AG09319 (cell line): ENCODE results near the gene CCNL2.

Experiments
- DNase-seq: peaks from one replicate; pipeline ENCODE4 v3.0.0-alpha.2; 2010; ENCODE audit warnings: low read depth; ENCODE audit errors: extremely low read depth
- CTCF ChIP-seq: IDR thresholded peaks from 2 replicates; pipeline ENCODE4 v1.5.1; 2011; ENCODE audit warnings: low read depth, mild to moderate bottlenecking, inconsistent platforms, low read length, moderate library complexity

Gene CCNL2

GRCh38 chr1:1438531-1439381, 39.6 kb upstream of the CCNL2 start:
- TF ChIP-seq CTCF: no peak

GRCh38 chr1:1437904-1438376, 38.8 kb upstream of the CCNL2 start:
- no peak for TF ChIP-seq CTCF
- no peak for DNase-seq

More at GRCh38 chr1:1438531-1439381, 39.6 kb upstream of the CCNL2 start:
- no peak for DNase-seq

- TF ChIP-seq CTCF: no peak
- DNase-seq: no peak
These were observed 38.1 kb upstream of the CCNL2 start for GRCh38 chr1:1437033-1437903.

- DNase-seq: no peak
- no peak for TF ChIP-seq CTCF
These were observed 37.5 kb upstream of the CCNL2 start for GRCh38 chr1:1436630-1437032.

- no peak for TF ChIP-seq CTCF
- DNase-seq: no peak
These were observed 36.9 kb upstream of the CCNL2 start for GRCh38 chr1:1435911-1436629.

GRCh38 chr1:1435106-1435903, 36.2 kb upstream of the CCNL2 start, which contains the start of gene VWA1:
Gene VWA1 (plus strand): TSS chr1:1435690. CDS start chr1:1435749, 59 bp downstream.
- peak; percentile 15 for DNase-seq
- TF ChIP-seq CTCF: no peak
